AG04450 (cell line): Measurements from ENCODE around the gene GMDS. TPM values are rescaled to one million over a fixed set of nuclear protein-coding genes. Genes with fewer than 3 reads are reported as not detected.

Source experiments
- CTCF ChIA-PET: fragments of 300-600, 350-600 bp; formaldehyde crosslinking; extraction: SDS; loops from one replicate; lab custom pipeline; 2022; ENCODE audit warnings: antibody characterized with exemption, inconsistent platforms; lab: Charles Lee
- POLR2A ChIA-PET: fragments of 350-600 bp; formaldehyde crosslinking; extraction: SDS; loops from one replicate; lab custom pipeline; 2021; ENCODE audit warnings: antibody characterized with exemption, inconsistent platforms; lab: Yijun Ruan, JAX
- DNase-seq: peaks from one replicate; pipeline ENCODE4 v3.0.0-alpha.2; 2011; ENCODE audit warnings: low read depth, low spot score
- H3K27ac ChIP-seq: one replicate; pipeline ENCODE4 v1.5.1; 2012; ENCODE audit warnings: low read depth, low read length, control low read depth
- H3K27me3 ChIP-seq: one replicate; pipeline ENCODE4 v1.6.0; 2012; ENCODE audit warnings: low read length; ENCODE audit not compliant: control insufficient read depth, insufficient read depth
- H3K4me3 ChIP-seq: 2 replicates; pipeline ENCODE4 v1.5.1; 2011; ENCODE audit warnings: mild to moderate bottlenecking, low read depth, low read length, control low read depth
- H3K9me3 ChIP-seq: 2 replicates; pipeline ENCODE4 v1.5.1; 2012; ENCODE audit warnings: low read length; ENCODE audit not compliant: control insufficient read depth, insufficient read depth
- polyA plus RNA-seq: library from polyadenylated mRNA; depleted of rRNA; stranded (reverse); fragments of >200 nt; gene quantifications from 2 replicates; pipeline ENCODE4 v1.2.3, GENCODE V29; 2011
- TF ChIP-seq, protein P1 (sequence below): IDR thresholded peaks from 2 replicates; pipeline ENCODE4 v1.5.1; 2011; ENCODE audit warnings: low read depth, low read length, control low read depth, inconsistent platforms

The GMDS gene
- polyA plus RNA-seq, 1 experiment: 26.4 TPM

DNA sequence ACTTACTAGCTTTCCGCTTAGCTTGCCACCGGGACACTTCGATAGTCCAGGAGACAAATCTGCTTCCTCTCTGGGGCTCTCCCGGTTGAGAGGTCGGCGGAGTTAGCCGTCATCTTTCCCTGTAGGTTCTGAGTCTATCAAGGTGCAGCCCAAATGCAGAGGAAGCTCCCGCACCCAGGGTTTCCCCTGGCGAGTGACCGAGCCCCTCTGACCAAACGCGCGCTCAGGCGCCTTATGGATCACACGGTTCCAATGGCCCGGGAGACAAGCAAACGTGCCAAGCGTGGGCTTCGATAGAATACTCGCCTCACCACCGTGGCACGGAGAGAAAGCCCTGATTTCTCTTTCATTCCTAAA lies 651.5 kb downstream of the GMDS start:
- Histone ChIP-seq H3K27me3 (peaks cover 32% of the 10 kb centered on the region), H3K4me3 (no peak overlapping the region), H3K9me3 (peaks cover 3% of the 10 kb centered on the region; the same call in 1 of the 2 replicates), H3K27ac (no peak overlapping the region)
- TF ChIP-seq, protein P1, sequence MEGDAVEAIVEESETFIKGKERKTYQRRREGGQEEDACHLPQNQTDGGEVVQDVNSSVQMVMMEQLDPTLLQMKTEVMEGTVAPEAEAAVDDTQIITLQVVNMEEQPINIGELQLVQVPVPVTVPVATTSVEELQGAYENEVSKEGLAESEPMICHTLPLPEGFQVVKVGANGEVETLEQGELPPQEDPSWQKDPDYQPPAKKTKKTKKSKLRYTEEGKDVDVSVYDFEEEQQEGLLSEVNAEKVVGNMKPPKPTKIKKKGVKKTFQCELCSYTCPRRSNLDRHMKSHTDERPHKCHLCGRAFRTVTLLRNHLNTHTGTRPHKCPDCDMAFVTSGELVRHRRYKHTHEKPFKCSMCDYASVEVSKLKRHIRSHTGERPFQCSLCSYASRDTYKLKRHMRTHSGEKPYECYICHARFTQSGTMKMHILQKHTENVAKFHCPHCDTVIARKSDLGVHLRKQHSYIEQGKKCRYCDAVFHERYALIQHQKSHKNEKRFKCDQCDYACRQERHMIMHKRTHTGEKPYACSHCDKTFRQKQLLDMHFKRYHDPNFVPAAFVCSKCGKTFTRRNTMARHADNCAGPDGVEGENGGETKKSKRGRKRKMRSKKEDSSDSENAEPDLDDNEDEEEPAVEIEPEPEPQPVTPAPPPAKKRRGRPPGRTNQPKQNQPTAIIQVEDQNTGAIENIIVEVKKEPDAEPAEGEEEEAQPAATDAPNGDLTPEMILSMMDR: no peak
- DNase-seq: no peak
- ChIA-PET POLR2A (interaction anchor here (0.5 kb wide), 1 partner anchor 1339 kb away, joined by 3 read pairs; no protein-coding TSS in a partner anchor), CTCF (interaction anchor here (0.7 kb wide), 1 partner anchor 1156 kb away, joined by 3 read pairs; no protein-coding TSS in a partner anchor)

DNA sequence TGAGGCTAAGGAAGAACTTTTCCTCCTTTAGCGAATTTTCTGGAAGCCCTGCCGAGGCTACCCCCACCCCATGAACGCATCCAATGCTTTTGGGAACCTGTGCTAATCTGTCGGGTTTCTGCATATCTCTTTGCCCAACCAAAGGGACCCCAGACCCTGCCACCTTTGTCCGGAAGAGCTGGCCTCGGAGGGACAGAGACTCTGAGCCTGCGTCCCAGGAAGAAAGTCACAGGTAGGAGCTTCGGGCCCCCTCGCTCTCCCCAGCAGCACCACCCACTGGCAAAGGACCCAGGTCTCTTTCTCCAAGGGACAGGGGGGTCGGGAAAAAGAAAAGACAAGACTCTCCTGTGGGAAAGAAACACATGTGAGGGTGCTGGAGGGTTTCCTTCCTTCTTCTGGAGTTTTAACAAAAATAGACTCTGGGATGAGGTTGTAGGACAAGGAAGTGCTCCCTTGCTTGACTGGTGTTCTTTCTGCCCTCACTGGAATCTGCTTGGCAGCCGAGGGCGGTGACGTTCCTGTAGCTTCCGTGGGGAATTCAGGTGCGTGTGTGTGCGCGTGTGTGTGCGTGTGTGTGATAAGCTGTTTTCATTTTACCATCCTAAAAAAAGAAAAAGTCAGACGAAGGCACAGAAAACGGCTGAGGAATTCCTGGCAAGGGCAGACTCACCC lies 652.0 kb downstream of the GMDS start:
- H3K4me3 ChIP-seq: no peak overlapping the region
- ChIA-PET POLR2A (interaction anchor here (0.5 kb wide), 1 partner anchor 1340 kb away, joined by 3 read pairs; no protein-coding TSS in a partner anchor), CTCF (interaction anchor here (0.7 to 2.0 kb wide), 2 partner anchors 1157 kb away, joined by 3 to 9 read pairs; partner anchors contain the start of gene MYLK4)
- TF ChIP-seq, protein P1: no peak
- DNase-seq: no peak
- H3K27me3 ChIP-seq: peaks cover 34% of the 10 kb centered on the region
- H3K27ac ChIP-seq: no peak overlapping the region
- no peaks in the 10 kb centered on the region; the same call in 1 of the 2 replicates for H3K9me3 ChIP-seq

DNA sequence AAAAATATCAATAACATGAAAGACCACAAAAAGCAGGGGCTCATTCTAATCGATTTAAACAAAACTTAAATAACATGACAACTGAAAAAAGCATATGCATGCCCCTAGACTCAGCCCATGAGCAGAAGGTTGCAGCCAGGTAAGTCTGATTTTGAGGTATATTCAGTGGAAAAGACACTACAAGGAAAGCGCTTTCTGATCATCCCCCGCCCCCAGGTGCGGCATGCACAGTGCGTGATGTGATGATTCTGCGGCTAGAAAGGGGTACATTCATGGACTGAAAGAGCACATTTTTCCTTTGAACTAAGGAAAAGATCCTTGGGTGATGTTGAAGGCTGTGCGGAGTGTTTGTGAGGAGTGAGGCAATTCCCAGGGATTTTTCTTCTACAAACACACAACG lies 652.6 kb downstream of the GMDS start:
- TF ChIP-seq, protein P1: no peak
- Histone ChIP-seq H3K27me3 (peaks cover 34% of the 10 kb centered on the region), H3K4me3 (no peak overlapping the region), H3K9me3 (no peaks in the 10 kb centered on the region; the same call in 1 of the 2 replicates), H3K27ac (no peak overlapping the region)
- no peak for DNase-seq
- ChIA-PET POLR2A (no interaction called here), CTCF (interaction anchor here (0.6 to 2.0 kb wide), 8 partner anchors 256 to 1157 kb away, joined by 3 to 9 read pairs (median 4); partner anchors contain the start of gene MYLK4)

DNA sequence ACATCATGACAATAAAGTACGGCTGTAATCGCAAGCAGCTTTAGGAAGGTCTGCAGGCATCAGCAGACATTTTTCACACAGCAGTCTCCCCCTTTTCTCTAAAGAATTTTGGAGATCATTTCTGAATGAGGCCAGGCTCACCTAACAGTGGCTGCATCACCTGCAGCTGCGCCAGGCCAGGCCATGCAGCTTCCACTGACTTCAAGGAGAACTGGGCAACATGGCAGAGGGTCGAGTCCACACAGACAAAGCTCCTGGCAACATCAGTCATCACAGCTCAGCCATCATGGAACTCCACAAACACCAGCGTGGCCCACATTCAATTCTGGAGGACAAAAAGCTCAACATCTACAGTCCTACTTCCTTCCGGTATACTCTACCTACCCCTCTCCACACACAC lies 653.5 kb downstream of the GMDS start:
- H3K27ac ChIP-seq: no peak overlapping the region
- TF ChIP-seq, protein P1: no peak
- H3K27me3 ChIP-seq: peaks cover 42% of the 10 kb centered on the region
- no peak overlapping the region for H3K4me3 ChIP-seq
- POLR2A ChIA-PET: no interaction called here
- DNase-seq: no peak
- no peaks in the 10 kb centered on the region; the same call in 1 of the 2 replicates for H3K9me3 ChIP-seq
- CTCF ChIA-PET: interaction anchor here (0.6 to 2.0 kb wide), 7 partner anchors 9 to 1158 kb away, joined by 3 to 9 read pairs (median 4); partner anchors contain the start of gene MYLK4

DNA sequence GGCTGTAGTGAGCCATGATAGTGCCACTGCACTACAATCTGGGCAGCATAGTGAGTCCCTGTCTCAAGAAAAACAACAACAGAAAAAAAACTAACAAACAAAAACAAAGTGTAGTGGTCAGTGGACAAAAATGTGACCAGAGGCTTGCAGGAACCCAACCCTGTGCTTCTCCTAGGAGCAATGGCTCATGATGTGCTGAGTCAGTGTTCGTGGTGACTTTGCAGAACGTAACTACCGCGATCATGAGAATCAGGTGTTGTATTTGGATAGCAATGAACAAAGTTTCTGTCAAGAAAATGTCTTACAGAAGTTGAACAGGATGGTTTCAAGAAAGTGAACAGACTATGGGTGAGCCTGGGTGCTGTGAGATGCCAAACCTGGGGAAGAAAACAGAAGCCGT lies 654.2 kb downstream of the GMDS start:
- Histone ChIP-seq H3K27ac (no peak overlapping the region), H3K9me3 (no peaks in the 10 kb centered on the region; the same call in 1 of the 2 replicates), H3K27me3 (peaks cover 42% of the 10 kb centered on the region), H3K4me3 (no peak overlapping the region)
- POLR2A ChIA-PET: no interaction called here
- CTCF ChIA-PET: interaction anchor here (2.0 kb wide), 1 partner anchor 1159 kb away, joined by 9 read pairs; the partner anchor contains the start of gene MYLK4
- TF ChIP-seq, protein P1: no peak
- no peak for DNase-seq
